Suppressor macrophage treated with lipopolysaccharide for 1 hour (primary cell): Measurements from ENCODE around the gene MEAK7.
A peak's percentile ranks its signal among the peaks of the same experiment; 100 is the strongest.

Experiments used
- DNase-seq, 3 donors: peaks; one replicate each; pipeline ENCODE4 v3.0.0-alpha.2; 2020 to 2022

Gene MEAK7

GRCh38 chr16:84511180-84511800, 6.8 kb upstream of the MEAK7 start:
- peak; percentile 90 to 94 (median 92) for DNase-seq

GRCh38 chr16:84509032-84509950, 4.8 kb upstream of the MEAK7 start:
- DNase-seq: no peak

- DNase-seq: no peak
Measured at GRCh38 chr16:84508502-84508901, 4.0 kb upstream of the MEAK7 start.

GRCh38 chr16:84507011-84507982, 2.8 kb upstream of the MEAK7 start:
- peak in 2 of 3 donors; percentile 51 to 74 for DNase-seq

GRCh38 chr16:84505249-84506187, 1.1 kb upstream of the MEAK7 start:
- no peak for DNase-seq

GRCh38 chr16:84503751-84504395, 586 bp downstream of the MEAK7 start:
- DNase-seq: peak; percentile 55 to 67 (median 57)

- DNase-seq: no peak
Measured at GRCh38 chr16:84502581-84502980, 1.9 kb downstream of the MEAK7 start.

- no peak for DNase-seq
Measured at GRCh38 chr16:84502075-84502474, 2.4 kb downstream of the MEAK7 start.

- DNase-seq: no peak
Measured at GRCh38 chr16:84501077-84501735, 3.3 kb downstream of the MEAK7 start.

GRCh38 chr16:84500531-84500930, 3.9 kb downstream of the MEAK7 start:
- DNase-seq: no peak

GRCh38 chr16:84499638-84500037, 4.8 kb downstream of the MEAK7 start:
- DNase-seq: no peak

GRCh38 chr16:84498859-84499620, 5.4 kb downstream of the MEAK7 start:
- DNase-seq: no peak

GRCh38 chr16:84498223-84498610, 6.2 kb downstream of the MEAK7 start:
- DNase-seq: no peak

- DNase-seq: no peak
Measured at GRCh38 chr16:84497418-84498222, 6.8 kb downstream of the MEAK7 start.

GRCh38 chr16:84496991-84497390, 7.5 kb downstream of the MEAK7 start:
- no peak for DNase-seq

- no peak for DNase-seq
Measured at GRCh38 chr16:84495506-84495905, 9.0 kb downstream of the MEAK7 start.

GRCh38 chr16:84489131-84489530, 15.3 kb downstream of the MEAK7 start:
- DNase-seq: no peak

- no peak for DNase-seq
Measured at GRCh38 chr16:84487358-84487757, 17.1 kb downstream of the MEAK7 start.
